ENCODE results near the gene NKX6-2. TPM values are rescaled to one million over a fixed set of nuclear protein-coding genes. Genes with fewer than 3 reads are reported as not detected.

Gene NKX6-2
- total RNA-seq, 1 donor from 2014 or later: not detected

- H3F3A ChIP-seq (ENCODE audit: low read depth): no peaks in the 10 kb centered on the region
- TF ChIP-seq EZH2phosphoT487 (IDR thresholded peaks at IDR 0.05) (no peak), CTCF (IDR thresholded peaks at IDR 0.05) (no peak), EZH2 (IDR thresholded peaks at IDR 0.05) (no peak)
Measured at GRCh38 chr10:132805599-132805998, 19.7 kb upstream of the NKX6-2 start.

GRCh38 chr10:132804785-132805426 lies 19.0 kb upstream of the NKX6-2 start:
- no peak overlapping the region for H3K4me2 ChIP-seq
- H3K79me2 ChIP-seq (ENCODE audit: low read depth): no peaks in the 10 kb centered on the region
- H3K27ac Mint-ChIP-seq: no peak overlapping the region
- H4K20me1 ChIP-seq (ENCODE audit: low read depth): no peaks in the 10 kb centered on the region
- H3K9ac ChIP-seq: no peak overlapping the region
- DNase-seq (ENCODE audit: low spot score): no peak
- H3K36me3 Mint-ChIP-seq: no peaks in the 10 kb centered on the region
- no peaks in the 10 kb centered on the region for H3K27me3 ChIP-seq
- H3K4me3 Mint-ChIP-seq: no peak overlapping the region
- no peak overlapping the region for H3K4me3 ChIP-seq
- no peak overlapping the region for H2AFZ ChIP-seq (replicated peaks)
- peaks cover 5% of the 10 kb centered on the region for H3K27me3 Mint-ChIP-seq (ENCODE audit: insufficient read depth, low read depth)
- TF ChIP-seq CTCF (IDR thresholded peaks at IDR 0.05) (no peak), EZH2 (IDR thresholded peaks at IDR 0.05) (no peak), EZH2phosphoT487 (IDR thresholded peaks at IDR 0.05) (no peak)
- peaks cover 11% of the 10 kb centered on the region for H3K4me1 Mint-ChIP-seq
- H3K27ac ChIP-seq: no peak overlapping the region
- H3F3A ChIP-seq (ENCODE audit: low read depth): no peaks in the 10 kb centered on the region
- no peaks in the 10 kb centered on the region for H3K4me1 ChIP-seq
- H3K9me3 Mint-ChIP-seq: no peaks in the 10 kb centered on the region
- no peaks in the 10 kb centered on the region for H3K36me3 ChIP-seq
- no peaks in the 10 kb centered on the region for H3K9me3 ChIP-seq (ENCODE audit: low read depth)

More at GRCh38 chr10:132805599-132805998, 19.7 kb upstream of the NKX6-2 start:
- no peaks in the 10 kb centered on the region for H4K20me1 ChIP-seq (ENCODE audit: low read depth)
- Mint-ChIP-seq H3K9me3 (no peaks in the 10 kb centered on the region), H3K36me3 (no peaks in the 10 kb centered on the region), H3K4me1 (peaks cover 9% of the 10 kb centered on the region), H3K27ac (no peak overlapping the region), H3K4me3 (no peak overlapping the region), H3K27me3 (ENCODE audit: insufficient read depth, low read depth) (peaks cover 8% of the 10 kb centered on the region)
- no peak overlapping the region for H3K4me3 ChIP-seq
- no peaks in the 10 kb centered on the region for H3K4me1 ChIP-seq
- no peak overlapping the region for H2AFZ ChIP-seq (replicated peaks)
- no peaks in the 10 kb centered on the region for H3K79me2 ChIP-seq (ENCODE audit: low read depth)
- no peak overlapping the region for H3K4me2 ChIP-seq
- H3K36me3 ChIP-seq: no peaks in the 10 kb centered on the region
- H3K27me3 ChIP-seq: no peaks in the 10 kb centered on the region
- no peak overlapping the region for H3K27ac ChIP-seq
- no peaks in the 10 kb centered on the region for H3K9me3 ChIP-seq (ENCODE audit: low read depth)
- no peak for DNase-seq (ENCODE audit: low spot score)
- no peak overlapping the region for H3K9ac ChIP-seq

DNA sequence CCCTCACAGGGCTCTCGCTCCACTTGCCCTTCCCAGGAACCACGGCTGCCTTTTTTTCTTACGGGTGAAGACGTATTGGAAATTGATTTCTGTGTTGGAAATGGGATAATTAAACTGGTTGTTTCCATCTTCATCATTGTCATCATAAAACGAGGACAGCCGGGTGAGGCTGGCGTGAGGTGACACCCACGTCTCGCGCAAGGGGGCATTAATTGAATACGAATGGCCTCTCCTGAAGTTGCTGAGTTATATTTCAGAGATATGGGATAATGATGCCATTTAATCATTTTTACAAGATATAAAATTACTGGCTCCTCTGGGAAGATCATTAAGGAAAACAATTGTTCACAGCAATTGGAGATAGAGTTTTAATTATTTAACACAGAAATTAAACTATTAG lies 18.3 kb upstream of the NKX6-2 start:
- TF ChIP-seq CTCF (IDR thresholded peaks at IDR 0.05) (no peak), EZH2 (IDR thresholded peaks at IDR 0.05) (no peak), EZH2phosphoT487 (IDR thresholded peaks at IDR 0.05) (no peak)
- H3K4me3 Mint-ChIP-seq: no peak overlapping the region
- H3K9me3 Mint-ChIP-seq: no peaks in the 10 kb centered on the region
- Histone ChIP-seq H3K79me2 (ENCODE audit: low read depth) (no peaks in the 10 kb centered on the region), H3K4me1 (no peaks in the 10 kb centered on the region), H3K9ac (no peak overlapping the region), H2AFZ (replicated peaks) (no peak overlapping the region), H3K4me2 (no peak overlapping the region), H3K9me3 (ENCODE audit: low read depth) (no peaks in the 10 kb centered on the region), H3K36me3 (no peaks in the 10 kb centered on the region), H3F3A (ENCODE audit: low read depth) (no peaks in the 10 kb centered on the region), H4K20me1 (ENCODE audit: low read depth) (no peaks in the 10 kb centered on the region), H3K4me3 (no peak overlapping the region), H3K27ac (no peak overlapping the region), H3K27me3 (no peaks in the 10 kb centered on the region)
- no peaks in the 10 kb centered on the region for H3K36me3 Mint-ChIP-seq
- H3K27ac Mint-ChIP-seq: peak overlapping the region; percentile 48
- DNase-seq (ENCODE audit: low spot score): no peak
- H3K4me1 Mint-ChIP-seq: peaks cover 9% of the 10 kb centered on the region
- H3K27me3 Mint-ChIP-seq (ENCODE audit: insufficient read depth, low read depth): peaks cover 4% of the 10 kb centered on the region

All from neural progenitor cell (in vitro differentiated cells).